GM23248 (cell line): ENCODE measurements around the gene AGBL3. TPM values are rescaled to one million over a fixed set of nuclear protein-coding genes. Genes with fewer than 3 reads are reported as not detected.

Experiments used
- DNase-seq: peaks from one replicate; pipeline ENCODE4 v3.0.0-alpha.2; 2015
- H2AFZ ChIP-seq: fragments of 200-600 bp; sonication (generic); 2 replicates; pipeline ENCODE4 v1.6.1; 2016; ENCODE audit warnings: antibody characterized with exemption
- H3F3A ChIP-seq: fragments of 200-600 bp; sonication (generic); 2 replicates; pipeline ENCODE4 v1.6.1; 2016; ENCODE audit warnings: mild to moderate bottlenecking, antibody characterized with exemption, mixed run types; ENCODE audit not compliant: insufficient read depth
- H3K27ac ChIP-seq: fragments of 200-600 bp; sonication (generic); 2 replicates; pipeline ENCODE4 v1.5.1; 2016; ENCODE audit warnings: mild to moderate bottlenecking
- H3K27me3 ChIP-seq: fragments of 200-600 bp; sonication (generic); replicated peaks from 2 replicates; pipeline ENCODE4 v1.6.1; 2016; ENCODE audit warnings: mild to moderate bottlenecking; ENCODE audit not compliant: insufficient read depth
- H3K36me3 ChIP-seq: fragments of 200-600 bp; sonication (generic); 2 replicates; pipeline ENCODE4 v1.6.1; 2016; ENCODE audit warnings: low read depth, mild to moderate bottlenecking
- H3K4me1 ChIP-seq: fragments of 200-600 bp; sonication (generic); 2 replicates; pipeline ENCODE4 v1.6.1; 2016; ENCODE audit warnings: mild to moderate bottlenecking; ENCODE audit not compliant: insufficient read depth
- H3K4me2 ChIP-seq: fragments of 200-600 bp; sonication (generic); one replicate; pipeline ENCODE4 v1.6.1; 2016; ENCODE audit warnings: mild to moderate bottlenecking; ENCODE audit not compliant: unreplicated experiment
- H3K4me3 ChIP-seq: fragments of 200-600 bp; sonication (generic); 2 replicates; pipeline ENCODE4 v1.5.1; 2016; ENCODE audit warnings: mild to moderate bottlenecking
- H3K79me2 ChIP-seq: fragments of 200-600 bp; sonication (generic); 2 replicates; pipeline ENCODE4 v1.6.1; 2016; ENCODE audit warnings: mild to moderate bottlenecking; ENCODE audit not compliant: insufficient read depth
- H3K9ac ChIP-seq: fragments of 200-600 bp; sonication (generic); 2 replicates; pipeline ENCODE4 v1.6.1; 2016; ENCODE audit warnings: mild to moderate bottlenecking
- H3K9me2 ChIP-seq: fragments of 200-600 bp; sonication (generic); 2 replicates; pipeline ENCODE4 v1.6.1; 2016; ENCODE audit warnings: mixed run types, mild to moderate bottlenecking, moderate library complexity; ENCODE audit not compliant: insufficient read depth
- H3K9me3 ChIP-seq: fragments of 200-600 bp; sonication (generic); one replicate; pipeline ENCODE4 v1.6.1; 2017; ENCODE audit warnings: low read depth
- H4K20me1 ChIP-seq: fragments of 200-600 bp; sonication (generic); 2 replicates; pipeline ENCODE4 v1.6.0; 2016; ENCODE audit not compliant: insufficient read depth
- EZH2 ChIP-seq: fragments of 200-600 bp; sonication (generic); IDR thresholded peaks from 2 replicates; pipeline ENCODE4 v1.6.1; 2018; ENCODE audit warnings: antibody characterized with exemption, mild to moderate bottlenecking; ENCODE audit not compliant: insufficient read depth, poor library complexity, severe bottlenecking
- EZH2phosphoT487 ChIP-seq: fragments of 200-600 bp; sonication (generic); IDR thresholded peaks from 2 replicates; pipeline ENCODE4 v1.6.1; 2018; ENCODE audit warnings: antibody characterized with exemption, moderate library complexity, mild to moderate bottlenecking, low read depth; ENCODE audit not compliant: insufficient read depth
- WGBS, 2 experiments: methylation state at CpG; one replicate each; pipeline ENCODE4 v1.1.6; 2015 to 2017; ENCODE audit warnings: low lambda C conversion rate in 2 of 2, low coverage in 1 of 2; ENCODE audit errors: missing lambda C conversion rate in 2 of 2; 5-methylcytosine and 5-hydroxymethylcytosine counted together
- in situ Hi-C: fragments of 300-500 bp; cut with MboI; formaldehyde crosslinking; loops from 2 replicates; pipeline ENCODE4 v1.15.0; 2020
- polyA plus RNA-seq: library from polyadenylated mRNA; unstranded; fragments of >200 nt; fragmentation: Nextera tagmentation; extraction: Ambion mirVana; gene quantifications from 2 replicates; pipeline ENCODE4 v1.2.1, GENCODE V29; 2016
- total RNA-seq: library from RNA; depleted of rRNA; stranded (reverse); fragments of >200 nt; shearing (Covaris generic); gene quantifications from 2 replicates; pipeline ENCODE4 v1.2.3, GENCODE V29; 2014

The AGBL3 gene
- total and polyA plus RNA-seq, 2 experiments from 2014 or later: 1.4 to 2.4 TPM

- Histone ChIP-seq H2AFZ (no peak overlapping the region), H3F3A (peaks cover 82% of the 10 kb centered on the region), H3K9me3 (no peaks in the 10 kb centered on the region), H3K27ac (no peak overlapping the region), H3K4me1 (peaks cover 49% of the 10 kb centered on the region), H3K27me3 (no peaks in the 10 kb centered on the region), H3K4me2 (no peak overlapping the region), H3K79me2 (peaks cover 43% of the 10 kb centered on the region), H4K20me1 (no peaks in the 10 kb centered on the region), H3K36me3 (peaks cover 84% of the 10 kb centered on the region), H3K9ac (no peak overlapping the region), H3K9me2 (no peaks in the 10 kb centered on the region), H3K4me3 (no peak overlapping the region)
- TF ChIP-seq EZH2 (no peak), EZH2phosphoT487 (no peak)
- in situ Hi-C loops: no loop called here
- DNase-seq: peak; percentile 30
- WGBS, 2 experiments: 64 to 69% methylated on average over 3 of the region's 3 CpGs
Observed at GRCh38 chr7:134943785-134944400, 42.4 kb upstream of the AGBL3 start.

GRCh38 chr7:134945691-134946090, 40.6 kb upstream of the AGBL3 start:
- H3K9ac ChIP-seq: no peak overlapping the region
- H2AFZ ChIP-seq: no peak overlapping the region
- peaks cover 82% of the 10 kb centered on the region for H3F3A ChIP-seq
- peaks cover 61% of the 10 kb centered on the region for H3K79me2 ChIP-seq
- TF ChIP-seq EZH2 (no peak), EZH2phosphoT487 (no peak)
- no peaks in the 10 kb centered on the region for H3K9me2 ChIP-seq
- no peak overlapping the region for H3K4me3 ChIP-seq
- 0 out of 2 replicates have a peak overlapping the region, but pooled peaks have one; percentile 23 for H3K27ac ChIP-seq
- no peaks in the 10 kb centered on the region for H4K20me1 ChIP-seq
- no peaks in the 10 kb centered on the region for H3K9me3 ChIP-seq
- peaks cover 55% of the 10 kb centered on the region for H3K4me1 ChIP-seq
- in situ Hi-C loops: no loop called here
- peaks cover 89% of the 10 kb centered on the region for H3K36me3 ChIP-seq
- no peaks in the 10 kb centered on the region for H3K27me3 ChIP-seq
- DNase-seq: no peak
- 63 to 69% methylated on average over 3 of the region's 3 CpGs for WGBS, 2 experiments
- H3K4me2 ChIP-seq: peak overlapping the region; percentile 10

GRCh38 chr7:134946260-134946659, 40.0 kb upstream of the AGBL3 start:
- in situ Hi-C loops: no loop called here
- H3K4me1 ChIP-seq: peaks cover 49% of the 10 kb centered on the region
- no peaks in the 10 kb centered on the region for H3K9me3 ChIP-seq
- peak overlapping the region; percentile 23 for H3K27ac ChIP-seq
- no peak overlapping the region for H2AFZ ChIP-seq
- no peaks in the 10 kb centered on the region for H3K9me2 ChIP-seq
- no peak for TF ChIP-seq EZH2
- no peak for TF ChIP-seq EZH2phosphoT487
- peak; percentile 76 for DNase-seq
- H3K79me2 ChIP-seq: peaks cover 61% of the 10 kb centered on the region
- 61% methylated on average over 2 of the region's 2 CpGs for WGBS, 2 experiments
- H3K27me3 ChIP-seq: no peaks in the 10 kb centered on the region
- H4K20me1 ChIP-seq: no peaks in the 10 kb centered on the region
- H3K9ac ChIP-seq: no peak overlapping the region
- H3K4me3 ChIP-seq: no peak overlapping the region
- peaks cover 90% of the 10 kb centered on the region for H3K36me3 ChIP-seq
- peaks cover 82% of the 10 kb centered on the region for H3F3A ChIP-seq
- H3K4me2 ChIP-seq: peak overlapping the region; percentile 10

GRCh38 chr7:134947329-134947728, 39.0 kb upstream of the AGBL3 start:
- Histone ChIP-seq H3F3A (peaks cover 82% of the 10 kb centered on the region), H2AFZ (no peak overlapping the region), H3K27me3 (no peaks in the 10 kb centered on the region), H3K36me3 (peaks cover 91% of the 10 kb centered on the region), H3K79me2 (peaks cover 54% of the 10 kb centered on the region), H3K9me2 (no peaks in the 10 kb centered on the region), H3K4me2 (no peak overlapping the region), H4K20me1 (no peaks in the 10 kb centered on the region), H3K9me3 (no peaks in the 10 kb centered on the region), H3K4me3 (no peak overlapping the region), H3K27ac (no peak overlapping the region), H3K4me1 (peaks cover 39% of the 10 kb centered on the region), H3K9ac (no peak overlapping the region)
- TF ChIP-seq EZH2 (no peak), EZH2phosphoT487 (no peak)
- 82 to 86% methylated on average over 17 of the region's 17 CpGs for WGBS, 2 experiments
- in situ Hi-C loops: no loop called here
- no peak for DNase-seq
